ENCODE measurements around the gene OR6Q1. TPM values are rescaled to one million over a fixed set of nuclear protein-coding genes. Genes with fewer than 3 reads are reported as not detected.

OR6Q1 gene
- total RNA-seq, 2 donors from 2014 or later: not detected

GRCh38 chr11:58023435-58023931 is 7.3 kb upstream of the OR6Q1 start, which contains the start of gene OR9Q1:
OR9Q1 (plus strand) TSS chr11:58023881; CDS start chr11:58179445, 155,564 bp downstream.
- H3K27me3 ChIP-seq: no peaks in the 10 kb centered on the region
- peak within 1 kb of the TSS in 1 of 2 donors; percentile 7 for H3K9ac ChIP-seq (ENCODE audit: low read depth in 2 of 2, low read length in 2 of 2)
- no peak for DNase-seq
- intact Hi-C loops (cut with DNase I): no loop called here
- no peaks in the 10 kb centered on the region for H3K9me3 ChIP-seq
- H3K4me3 ChIP-seq: no peak within 1 kb of the TSS
- peaks cover 5% of the 10 kb centered on the region for H3K4me1 ChIP-seq
- TF ChIP-seq CTCF (IDR thresholded peaks at IDR 0.05): no peak
- H3K36me3 ChIP-seq: no peaks in the 10 kb centered on the region
- peak within 1 kb of the TSS; percentile 48 for H3K27ac ChIP-seq

DNA sequence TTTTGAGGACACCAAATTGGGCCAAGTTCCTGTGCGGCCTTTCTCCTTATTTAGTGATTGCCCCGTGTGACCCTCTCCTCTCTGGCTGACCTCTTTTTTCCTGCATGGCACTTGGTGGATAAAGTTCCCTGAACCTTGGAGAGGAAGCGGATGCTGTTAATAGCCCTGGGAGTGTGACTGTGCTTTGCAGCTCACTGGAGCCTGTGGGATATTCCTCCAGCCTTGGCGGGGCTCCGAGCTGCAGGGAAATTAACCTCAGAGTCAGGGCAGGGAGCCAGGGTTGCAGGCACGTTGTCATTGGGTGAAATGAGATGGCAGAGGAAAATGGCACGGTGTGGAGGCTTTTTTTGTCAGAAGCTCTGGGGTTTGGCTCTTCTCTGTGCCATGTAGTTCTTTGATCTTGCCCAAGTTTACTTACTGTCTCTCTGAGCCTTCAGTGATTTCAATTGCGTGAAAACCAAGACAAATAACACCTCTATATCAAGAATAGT is 6.1 kb upstream of the OR6Q1 start:
- no peaks in the 10 kb centered on the region for H3K36me3 ChIP-seq
- no peak for TF ChIP-seq CTCF (IDR thresholded peaks at IDR 0.05)
- H3K27ac ChIP-seq: peak overlapping the region; percentile 48
- no peak overlapping the region for H3K9ac ChIP-seq (ENCODE audit: low read depth in 2 of 2, low read length in 2 of 2)
- no peaks in the 10 kb centered on the region for H3K9me3 ChIP-seq
- H3K4me1 ChIP-seq: peaks cover 5% of the 10 kb centered on the region
- DNase-seq: peak; percentile 54
- H3K27me3 ChIP-seq: no peaks in the 10 kb centered on the region
- intact Hi-C loops (cut with DNase I): no loop called here
- H3K4me3 ChIP-seq: no peak overlapping the region

GRCh38 chr11:58027341-58027740 is 3.4 kb upstream of the OR6Q1 start:
- H3K9ac ChIP-seq (ENCODE audit: low read depth in 2 of 2, low read length in 2 of 2): no peak overlapping the region
- H3K36me3 ChIP-seq: no peaks in the 10 kb centered on the region
- intact Hi-C loops (cut with DNase I): no loop called here
- H3K27ac ChIP-seq: no peak overlapping the region
- no peak overlapping the region for H3K4me3 ChIP-seq
- peaks cover 5% of the 10 kb centered on the region for H3K4me1 ChIP-seq
- DNase-seq: no peak
- no peaks in the 10 kb centered on the region for H3K9me3 ChIP-seq
- H3K27me3 ChIP-seq: no peaks in the 10 kb centered on the region
- no peak for TF ChIP-seq CTCF (IDR thresholded peaks at IDR 0.05)

- intact Hi-C loops (cut with DNase I): no loop called here
- H3K4me1 ChIP-seq: no peaks in the 10 kb centered on the region
These were observed 1.9 kb upstream of the OR6Q1 start for GRCh38 chr11:58028687-58029411.

GRCh38 chr11:58034471-58034870 is 3.7 kb downstream of the OR6Q1 start:
- no peaks in the 10 kb centered on the region for H3K36me3 ChIP-seq
- no peaks in the 10 kb centered on the region for H3K27me3 ChIP-seq
- H3K27ac ChIP-seq: no peak overlapping the region
- no peaks in the 10 kb centered on the region for H3K9me3 ChIP-seq
- intact Hi-C loops (cut with DNase I): no loop called here
- no peak overlapping the region for H3K9ac ChIP-seq (ENCODE audit: low read depth in 2 of 2, low read length in 2 of 2)
- no peaks in the 10 kb centered on the region for H3K4me1 ChIP-seq
- H3K4me3 ChIP-seq: no peak overlapping the region
- TF ChIP-seq CTCF (IDR thresholded peaks at IDR 0.05): no peak
- no peak for DNase-seq

More at GRCh38 chr11:58028687-58029411, 1.9 kb upstream of the OR6Q1 start:
- H3K9ac ChIP-seq (ENCODE audit: low read depth in 2 of 2, low read length in 2 of 2): no peak overlapping the region
- H3K36me3 ChIP-seq: no peaks in the 10 kb centered on the region
- no peaks in the 10 kb centered on the region for H3K9me3 ChIP-seq
- H3K27ac ChIP-seq: no peak overlapping the region
- H3K27me3 ChIP-seq: no peaks in the 10 kb centered on the region
- TF ChIP-seq CTCF (IDR thresholded peaks at IDR 0.05): no peak
- DNase-seq: no peak
- no peak overlapping the region for H3K4me3 ChIP-seq

Data from colonic mucosa (tissue), 4 donors.